Measurements from ENCODE around the gene SVIL.
"Not testable (repeated sequence)": the region's sequence is repeated elsewhere in the genome, so short reads cannot be mapped to it uniquely, and the experiment has no call there.

Gene SVIL

DNA sequence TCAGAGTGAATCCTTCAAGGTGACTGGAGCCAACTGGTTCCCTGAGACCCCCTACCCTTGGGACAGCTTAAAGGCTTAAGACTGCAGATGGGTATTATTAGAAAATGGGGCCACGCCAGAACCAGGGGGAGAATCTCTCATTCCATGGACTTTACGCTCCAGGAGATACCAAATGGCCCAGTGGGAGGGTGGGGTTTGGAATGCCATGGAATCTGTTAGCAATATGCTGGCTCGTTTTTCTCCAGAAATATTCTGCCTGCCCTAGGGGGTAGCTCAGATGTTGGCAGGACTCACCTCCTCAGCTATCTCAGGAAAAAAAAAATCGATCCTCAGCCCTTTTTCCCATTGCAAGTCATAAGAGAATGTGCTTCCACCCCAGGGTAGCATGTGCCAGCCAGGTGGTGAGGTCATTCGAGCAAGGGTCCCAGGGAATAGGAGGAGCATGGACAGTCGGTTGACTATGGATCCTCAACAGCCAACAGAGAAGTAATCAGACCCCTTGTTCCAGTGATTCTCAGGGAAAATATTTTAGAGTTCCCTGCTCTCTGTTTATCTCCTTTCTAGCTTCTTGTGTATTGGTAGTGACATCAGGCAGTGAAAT lies 22.9 kb downstream of the SVIL start:
- H3K4me1 Mint-ChIP-seq (ENCODE audit: low read depth in 2 of 2) = peaks cover 9 to 25% of the 10 kb centered on the region in 2 donors
- ATAC-seq (replicated peaks) (no peak), DNase-seq (no peak)
- no peaks in the 10 kb centered on the region for H3K9me3 Mint-ChIP-seq
- H3K27ac Mint-ChIP-seq = peak overlapping the region in 1 of 2 donors; percentile 59
- no peaks in the 10 kb centered on the region for H3K27me3 Mint-ChIP-seq
- no peaks in the 10 kb centered on the region for H3K36me3 Mint-ChIP-seq (ENCODE audit: insufficient read depth)
- no peak overlapping the region for H3K4me3 Mint-ChIP-seq

DNA sequence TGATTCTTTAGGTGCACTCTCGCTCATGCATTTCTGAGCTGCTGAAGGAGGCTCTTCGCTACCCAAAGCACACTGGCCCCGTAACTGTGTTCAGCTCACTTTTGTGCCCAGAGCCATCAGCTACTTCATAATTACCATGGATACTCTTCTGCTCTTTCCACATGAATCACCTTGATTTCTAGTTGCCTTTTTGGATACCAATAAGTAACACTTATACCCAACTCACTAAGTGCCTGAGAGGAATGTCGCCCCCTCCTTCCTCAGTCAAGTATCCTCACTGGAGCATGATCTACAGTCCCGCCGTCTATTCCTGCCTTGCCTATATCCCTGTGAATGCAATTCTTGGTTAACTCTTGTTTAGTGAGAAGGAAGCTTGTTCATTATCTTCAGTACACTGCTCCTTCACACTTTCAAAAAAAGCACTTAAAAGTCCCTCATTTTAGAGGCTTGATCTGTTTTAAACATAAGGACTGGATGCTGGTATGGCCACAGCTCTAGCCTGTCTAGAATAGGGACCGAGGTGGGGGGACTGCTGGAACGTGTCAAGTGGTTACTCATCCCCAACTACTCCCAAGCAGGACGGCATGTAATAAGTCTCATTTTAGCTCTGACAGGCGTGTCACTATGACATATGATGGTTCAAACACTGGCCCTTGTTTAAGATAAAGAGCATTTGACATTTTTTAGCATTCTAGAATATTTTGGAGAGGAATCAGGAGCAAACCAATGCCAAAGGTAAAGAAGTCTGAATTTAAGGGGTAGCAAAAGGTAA lies 23.7 kb downstream of the SVIL start:
- no peak overlapping the region for H3K4me3 Mint-ChIP-seq
- DNase-seq (no peak), ATAC-seq (replicated peaks) (no peak)
- H3K9me3 Mint-ChIP-seq = no peaks in the 10 kb centered on the region
- peaks cover 9 to 25% of the 10 kb centered on the region in 2 donors for H3K4me1 Mint-ChIP-seq (ENCODE audit: low read depth in 2 of 2)
- H3K27ac Mint-ChIP-seq = peak overlapping the region; percentile 31 to 59
- no peaks in the 10 kb centered on the region for H3K36me3 Mint-ChIP-seq (ENCODE audit: insufficient read depth)
- H3K27me3 Mint-ChIP-seq = no peaks in the 10 kb centered on the region

DNA sequence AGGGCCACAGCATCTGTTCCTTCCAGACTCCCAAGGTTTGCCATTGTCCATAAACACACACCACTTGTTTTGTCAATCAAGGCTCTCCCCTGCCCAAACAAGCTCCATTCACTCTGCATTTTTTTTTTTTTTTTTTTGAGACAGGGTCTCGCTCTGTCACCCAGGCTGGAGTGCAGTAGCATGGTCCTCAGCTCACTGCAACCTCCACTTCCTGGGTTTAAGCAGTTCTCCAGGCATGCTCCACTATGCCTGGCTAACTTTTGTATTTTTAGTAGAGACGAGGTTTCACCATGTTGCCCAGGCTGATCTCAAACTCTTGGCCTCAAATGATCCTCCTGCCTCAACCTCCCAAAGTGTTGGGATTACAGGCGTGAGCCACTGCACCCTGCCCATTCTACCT lies 24.4 kb downstream of the SVIL start:
- DNase-seq; H3K4me3 Mint-ChIP-seq; H3K27ac Mint-ChIP-seq; H3K9me3 Mint-ChIP-seq; H3K36me3 Mint-ChIP-seq (ENCODE audit: insufficient read depth); H3K27me3 Mint-ChIP-seq; ATAC-seq (replicated peaks): not testable (repeated sequence)
- peaks cover 9 to 22% of the 10 kb centered on the region in 2 donors for H3K4me1 Mint-ChIP-seq (ENCODE audit: low read depth in 2 of 2)

DNA sequence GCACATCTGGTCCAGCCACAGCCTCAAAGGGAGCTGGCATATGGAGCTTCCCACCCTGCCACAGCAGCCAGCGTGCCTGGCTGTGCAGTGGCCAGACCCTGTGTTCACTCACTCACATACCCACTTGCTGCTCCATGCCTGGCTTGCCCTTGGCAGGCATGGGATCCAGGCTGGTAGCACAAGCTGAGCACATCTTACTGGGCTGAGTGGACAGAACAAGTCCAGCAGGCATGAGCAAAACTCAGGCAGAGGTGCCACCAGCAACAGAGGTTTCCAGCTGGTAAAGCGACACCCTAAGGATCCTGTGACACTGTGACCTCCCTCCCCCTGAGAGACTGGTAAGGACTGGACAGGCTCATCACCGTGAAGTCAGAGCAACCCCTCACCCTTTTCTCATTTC lies 25.1 kb downstream of the SVIL start:
- Mint-ChIP-seq H3K9me3 (no peaks in the 10 kb centered on the region), H3K27ac (no peak overlapping the region), H3K4me1 (ENCODE audit: low read depth in 2 of 2) (peaks cover 9 to 20% of the 10 kb centered on the region in 2 donors), H3K27me3 (no peaks in the 10 kb centered on the region), H3K36me3 (ENCODE audit: insufficient read depth) (no peaks in the 10 kb centered on the region), H3K4me3 (no peak overlapping the region)
- DNase-seq (no peak), ATAC-seq (replicated peaks) (no peak)

DNA sequence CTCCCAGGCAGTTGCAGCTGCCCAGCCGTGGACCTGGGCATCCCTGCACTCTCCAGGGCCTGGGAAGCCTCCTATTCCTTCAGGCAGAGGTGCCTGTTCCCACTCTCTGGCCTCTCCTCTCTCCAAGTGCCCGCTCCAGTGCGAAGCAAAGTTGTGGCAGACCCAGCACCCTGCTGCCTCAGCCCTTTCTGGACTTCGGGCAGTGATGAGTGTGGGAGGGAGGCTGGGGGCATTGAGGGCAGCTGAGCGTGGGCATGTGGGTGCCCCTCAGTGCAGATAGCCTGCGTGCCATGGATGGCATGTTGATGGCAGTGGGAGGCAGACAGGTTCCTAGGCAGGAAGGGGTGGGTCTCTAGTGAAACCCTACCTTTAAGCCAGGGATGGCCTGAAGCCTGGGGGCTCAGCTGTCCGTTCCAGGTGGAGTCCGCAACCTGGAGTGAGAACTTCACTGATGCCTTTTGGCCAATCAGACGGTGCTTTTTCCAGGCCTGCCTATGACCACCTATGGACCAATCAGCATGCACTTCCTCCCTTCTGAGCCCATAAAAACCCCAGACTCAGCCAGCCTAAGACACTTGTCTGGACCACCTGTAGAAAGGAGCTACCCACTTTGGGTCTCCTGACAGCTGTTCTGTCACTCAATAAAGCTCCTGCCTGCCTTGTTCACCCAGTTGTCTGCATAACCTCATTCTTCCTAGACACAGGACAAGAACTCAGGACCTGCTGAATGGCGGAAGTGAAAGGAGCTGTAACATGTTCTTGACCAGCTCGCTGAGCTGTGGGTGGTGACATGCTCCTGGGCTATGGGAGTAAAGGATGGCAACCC lies 26.1 kb downstream of the SVIL start:
- DNase-seq (no peak), ATAC-seq (replicated peaks) (no peak)
- peak overlapping the region in 1 of 2 donors; percentile 35 for H3K27ac Mint-ChIP-seq

DNA sequence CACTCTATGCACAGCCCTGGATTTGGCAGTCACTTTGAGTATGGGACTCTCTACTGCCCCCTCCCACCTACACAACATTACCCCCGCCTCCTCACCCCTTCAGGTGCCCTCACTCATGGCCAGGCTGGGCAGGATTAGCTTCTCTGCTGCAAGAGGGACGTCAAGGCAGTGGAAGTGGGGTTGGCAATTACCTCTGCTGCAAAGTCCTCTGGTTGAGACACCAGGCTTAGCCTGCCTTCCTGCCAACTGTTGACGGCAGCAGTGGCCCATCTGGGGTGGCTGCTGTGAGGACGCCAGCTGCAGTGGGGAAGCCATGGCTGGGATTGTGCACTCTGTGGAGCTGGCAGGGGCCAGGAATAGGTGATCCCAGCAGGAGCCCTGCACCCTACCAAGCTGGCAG lies 26.7 kb downstream of the SVIL start:
- Mint-ChIP-seq H3K27ac (no peak overlapping the region), H3K27me3 (no peaks in the 10 kb centered on the region), H3K4me1 (ENCODE audit: low read depth in 2 of 2) (peaks cover 9 to 20% of the 10 kb centered on the region in 2 donors)

More for the DNA sequence above, 26.1 kb downstream of the SVIL start:
- no peaks in the 10 kb centered on the region for H3K36me3 Mint-ChIP-seq (ENCODE audit: insufficient read depth)
- no peak overlapping the region for H3K4me3 Mint-ChIP-seq
- no peaks in the 10 kb centered on the region for H3K9me3 Mint-ChIP-seq
- no peaks in the 10 kb centered on the region for H3K27me3 Mint-ChIP-seq
- peaks cover 9 to 20% of the 10 kb centered on the region in 2 donors for H3K4me1 Mint-ChIP-seq (ENCODE audit: low read depth in 2 of 2)

DNA sequence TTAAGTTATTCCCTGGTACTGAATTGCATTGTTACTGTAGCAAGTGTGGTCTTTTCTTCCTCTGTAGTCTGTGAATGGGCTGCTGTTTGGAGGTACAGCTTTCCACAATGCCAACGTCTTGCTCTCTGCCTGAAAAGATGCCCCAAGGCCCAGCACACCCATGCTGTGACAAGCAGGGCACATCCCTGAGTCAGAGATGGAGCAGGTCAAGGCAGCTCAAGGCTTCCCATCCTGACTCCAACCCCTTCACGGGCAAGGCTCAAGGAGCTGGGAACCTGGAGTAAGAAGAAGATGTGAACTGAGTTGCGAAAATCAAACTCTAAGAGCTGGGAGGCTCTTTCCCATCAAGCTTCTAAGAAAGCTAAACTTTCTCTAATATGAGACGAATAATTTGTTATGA lies 27.2 kb downstream of the SVIL start:
- DNase-seq (no peak), ATAC-seq (replicated peaks) (no peak)
- Mint-ChIP-seq H3K27ac (no peak overlapping the region), H3K27me3 (no peaks in the 10 kb centered on the region), H3K36me3 (ENCODE audit: insufficient read depth) (no peaks in the 10 kb centered on the region), H3K4me3 (no peak overlapping the region), H3K4me1 (ENCODE audit: low read depth in 2 of 2) (peaks cover 9 to 20% of the 10 kb centered on the region in 2 donors), H3K9me3 (no peaks in the 10 kb centered on the region)

More for the DNA sequence above, 26.7 kb downstream of the SVIL start:
- DNase-seq = no peak
- no peak for ATAC-seq (replicated peaks)
- no peaks in the 10 kb centered on the region for H3K36me3 Mint-ChIP-seq (ENCODE audit: insufficient read depth)
- H3K4me3 Mint-ChIP-seq = no peak overlapping the region
- H3K9me3 Mint-ChIP-seq = no peaks in the 10 kb centered on the region

DNA sequence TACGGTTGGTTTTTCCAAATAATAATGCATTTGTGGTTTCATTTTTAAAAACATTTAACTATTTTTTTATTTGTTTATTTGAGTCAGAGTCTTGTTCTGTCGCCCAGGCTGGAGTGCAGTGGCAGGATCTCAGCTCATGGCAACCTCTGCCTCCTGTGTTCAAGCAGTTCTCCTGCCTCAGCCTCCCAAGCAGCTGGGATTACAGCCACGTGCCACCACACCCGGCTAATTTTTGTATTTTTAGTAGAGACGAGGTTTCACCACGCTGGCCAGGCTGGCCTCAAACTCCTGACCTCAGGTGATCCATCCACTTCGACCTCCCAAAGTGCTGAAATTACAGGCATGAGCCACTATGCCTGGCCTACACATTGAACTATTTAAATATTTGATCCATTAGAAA lies 28.1 kb downstream of the SVIL start:
- H3K4me1 Mint-ChIP-seq (ENCODE audit: low read depth in 2 of 2) = peaks cover 9 to 20% of the 10 kb centered on the region in 2 donors
- H3K36me3 Mint-ChIP-seq (ENCODE audit: insufficient read depth) = not testable (repeated sequence)

DNA sequence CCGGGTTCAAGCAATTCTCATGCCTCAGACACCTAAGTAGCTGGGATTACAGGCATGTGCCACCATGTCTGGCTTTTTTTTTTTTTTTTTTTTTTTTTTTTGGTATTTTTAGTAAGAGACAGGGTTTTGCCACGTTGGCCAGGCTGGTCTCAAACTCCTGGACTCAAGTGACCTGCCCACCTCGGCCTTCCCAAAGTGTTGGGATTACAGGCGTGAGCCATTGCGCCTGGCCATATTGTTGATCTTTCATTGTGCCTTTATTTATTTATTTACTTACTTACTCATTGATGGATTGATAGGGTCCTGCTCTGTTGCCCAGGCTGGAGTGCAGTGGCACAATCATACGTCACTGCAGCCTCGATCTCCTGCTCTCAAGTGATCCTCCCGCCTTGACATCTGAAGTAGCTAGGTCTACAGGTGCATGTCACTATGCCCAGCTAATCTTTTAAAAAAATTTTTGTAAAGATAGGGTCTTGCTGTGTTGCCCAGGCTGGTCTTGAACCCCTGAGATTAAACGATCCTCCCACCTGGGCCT lies 30.4 kb downstream of the SVIL start:
- Mint-ChIP-seq H3K36me3 (ENCODE audit: insufficient read depth) (no peaks in the 10 kb centered on the region), H3K4me3 (no peak overlapping the region), H3K9me3 (no peaks in the 10 kb centered on the region), H3K27ac (no peak overlapping the region), H3K4me1 (ENCODE audit: low read depth in 2 of 2) (peaks cover 3 to 8% of the 10 kb centered on the region in 2 donors), H3K27me3 (no peaks in the 10 kb centered on the region)
- DNase-seq (no peak), ATAC-seq (replicated peaks) (no peak)

More for the DNA sequence above, 28.1 kb downstream of the SVIL start:
- not testable (repeated sequence) for H3K4me3 Mint-ChIP-seq; H3K27me3 Mint-ChIP-seq; DNase-seq; ATAC-seq (replicated peaks); H3K9me3 Mint-ChIP-seq; H3K27ac Mint-ChIP-seq

DNA sequence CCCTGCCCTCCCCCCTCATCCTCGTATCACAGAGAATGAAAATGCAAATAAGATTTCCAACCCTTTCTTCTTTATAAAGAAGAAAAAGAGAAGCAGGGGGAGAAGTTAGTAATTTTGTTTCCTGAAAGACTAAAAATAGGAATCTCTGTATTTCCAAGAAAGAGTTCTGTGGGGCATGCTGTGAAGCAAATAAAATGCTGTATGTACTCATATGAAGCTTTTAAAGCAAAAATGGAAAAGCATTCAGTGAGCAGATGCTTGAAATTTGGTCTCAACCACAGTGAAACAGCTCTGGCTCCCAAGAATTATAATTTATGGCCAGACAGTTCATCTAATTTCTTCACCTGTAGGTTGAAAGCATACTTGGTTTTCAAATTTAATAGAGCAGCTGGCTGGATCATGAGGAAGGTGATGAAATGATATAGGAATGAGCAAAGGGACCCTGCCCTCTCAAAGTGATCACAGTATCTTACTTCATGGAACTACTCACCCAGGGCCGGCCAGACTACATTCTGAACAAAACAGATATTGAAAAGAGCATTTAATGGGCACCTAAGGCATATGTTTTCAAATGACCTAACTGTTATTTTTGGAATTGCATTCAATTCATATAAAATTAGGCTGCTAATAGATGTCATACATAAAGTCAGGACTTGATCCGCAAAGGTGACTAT lies 31.4 kb downstream of the SVIL start:
- Mint-ChIP-seq H3K4me1 (ENCODE audit: low read depth in 2 of 2) (peaks cover 3 to 4% of the 10 kb centered on the region in 2 donors), H3K9me3 (no peaks in the 10 kb centered on the region), H3K4me3 (no peak overlapping the region), H3K36me3 (ENCODE audit: insufficient read depth) (peaks cover 3% of the 10 kb centered on the region), H3K27ac (peak overlapping the region in 1 of 2 donors; percentile 72), H3K27me3 (no peaks in the 10 kb centered on the region)
- DNase-seq = no peak
- no peak for ATAC-seq (replicated peaks)

DNA sequence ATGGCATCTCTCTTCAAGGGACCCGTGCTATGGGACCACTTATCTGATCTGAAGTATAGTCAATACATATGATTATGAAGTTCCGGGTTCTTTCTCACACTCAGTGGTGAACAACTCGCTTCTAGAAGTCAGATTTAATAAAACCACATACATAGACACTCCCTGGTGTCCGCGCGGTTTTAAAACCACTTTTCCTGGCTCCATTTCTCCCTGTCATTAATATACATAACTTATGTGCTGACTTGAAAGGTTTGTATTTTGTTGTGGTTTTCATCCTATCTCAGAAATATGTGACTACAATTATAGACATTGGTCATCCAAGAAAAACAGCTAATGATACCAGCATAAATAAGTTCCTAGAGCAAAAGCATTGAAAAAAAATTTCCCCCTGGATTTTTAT lies 34.0 kb downstream of the SVIL start:
- ATAC-seq (replicated peaks) (no peak), DNase-seq (no peak)
- Mint-ChIP-seq H3K4me1 (ENCODE audit: low read depth in 2 of 2) (no peaks in the 10 kb centered on the region), H3K27ac (no peak overlapping the region), H3K36me3 (ENCODE audit: insufficient read depth) (peaks cover 4% of the 10 kb centered on the region), H3K27me3 (no peaks in the 10 kb centered on the region), H3K9me3 (no peaks in the 10 kb centered on the region), H3K4me3 (no peak overlapping the region)

DNA sequence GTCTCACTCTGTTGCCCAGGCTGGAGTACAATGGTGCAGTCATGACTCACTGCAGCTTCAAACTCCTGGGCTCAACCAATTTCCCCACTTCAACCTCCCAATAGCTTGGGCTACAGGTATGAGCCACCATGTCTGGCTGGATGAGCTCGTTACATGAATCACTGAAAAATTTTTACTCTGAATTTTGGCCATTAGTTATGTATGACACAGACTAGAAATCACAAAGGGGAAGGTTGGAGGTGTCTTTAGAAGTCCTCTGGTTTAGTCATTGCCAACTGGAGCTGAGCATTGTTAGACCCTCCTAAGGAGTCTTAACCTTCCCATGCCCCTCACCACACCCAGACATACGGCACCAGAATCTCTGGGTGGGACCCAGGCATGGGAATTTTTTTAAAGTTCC lies 34.7 kb downstream of the SVIL start:
- Mint-ChIP-seq H3K27ac (no peak overlapping the region), H3K4me3 (no peak overlapping the region), H3K27me3 (no peaks in the 10 kb centered on the region), H3K36me3 (ENCODE audit: insufficient read depth) (peaks cover 4% of the 10 kb centered on the region), H3K4me1 (ENCODE audit: low read depth in 2 of 2) (peaks cover 0 to 1% of the 10 kb centered on the region in 2 donors), H3K9me3 (no peaks in the 10 kb centered on the region)
- no peak for DNase-seq
- ATAC-seq (replicated peaks) = no peak

DNA sequence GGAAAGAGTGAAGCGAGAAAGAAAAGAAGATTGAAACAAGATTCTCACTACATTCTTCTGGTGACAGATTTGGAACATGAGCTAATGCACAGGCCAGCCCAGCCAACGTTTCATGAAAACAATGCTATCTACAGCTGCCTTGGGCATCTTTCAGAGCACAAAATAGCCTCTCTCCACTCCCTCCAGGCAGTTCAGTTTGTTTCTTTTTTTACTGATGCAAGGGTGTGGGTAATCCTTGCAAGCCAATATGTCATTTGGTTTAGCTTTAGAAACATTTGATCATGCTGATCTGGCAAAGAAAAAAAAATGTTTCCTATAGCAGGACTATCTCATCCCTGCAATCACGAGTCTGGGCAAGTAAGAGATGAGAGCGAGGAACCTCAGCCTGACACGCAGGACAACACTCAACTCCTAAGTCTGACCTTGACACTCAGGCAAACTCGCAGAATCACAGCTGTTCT lies 35.9 kb downstream of the SVIL start:
- Mint-ChIP-seq H3K27ac (no peak overlapping the region), H3K9me3 (no peaks in the 10 kb centered on the region), H3K36me3 (ENCODE audit: insufficient read depth) (peaks cover 7% of the 10 kb centered on the region), H3K4me3 (no peak overlapping the region), H3K4me1 (ENCODE audit: low read depth in 2 of 2) (peaks cover 0 to 1% of the 10 kb centered on the region in 2 donors), H3K27me3 (no peaks in the 10 kb centered on the region)
- DNase-seq = no peak
- no peak for ATAC-seq (replicated peaks)

All from effector memory CD8-positive, alpha-beta T cell (primary cell).